ENCODE measurements around the gene FCRLB.
"Not testable (repeated sequence)": the region's sequence is repeated elsewhere in the genome, so short reads cannot be mapped to it uniquely, and the experiment has no call there.

The FCRLB gene, protein sequence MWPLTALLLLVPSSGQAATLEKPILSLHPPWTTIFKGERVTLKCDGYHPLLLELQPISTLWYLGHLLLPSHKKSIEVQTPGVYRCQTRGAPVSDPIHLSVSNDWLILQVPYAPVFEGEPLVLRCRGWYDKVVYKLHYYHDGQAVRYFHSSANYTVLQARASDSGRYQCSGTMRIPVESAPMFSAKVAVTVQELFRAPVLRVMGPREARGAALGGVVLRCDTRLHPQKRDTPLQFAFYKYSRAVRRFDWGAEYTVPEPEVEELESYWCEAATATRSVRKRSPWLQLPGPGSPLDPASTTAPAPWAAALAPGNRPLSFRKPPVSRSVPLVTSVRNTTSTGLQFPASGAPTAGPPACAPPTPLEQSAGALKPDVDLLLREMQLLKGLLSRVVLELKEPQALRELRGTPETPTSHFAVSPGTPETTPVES

GRCh38 chr1:161720956-161721737 is at the start of gene FCRLB:
Gene FCRLB (plus strand): TSS chr1:161721544. CDS start chr1:161722673, 1,129 bp downstream.
- DNase-seq: no peak

GRCh38 chr1:161673437-161673836 is 47.9 kb upstream of the FCRLB start:
- DNase-seq: not testable (repeated sequence)

- not testable (repeated sequence) for DNase-seq
Observed at GRCh38 chr1:161674447-161674846, 46.9 kb upstream of the FCRLB start.

- DNase-seq: not testable (repeated sequence)
Observed at GRCh38 chr1:161674908-161675307, 46.4 kb upstream of the FCRLB start.

- DNase-seq: no peak
Observed at GRCh38 chr1:161676441-161676840, 44.9 kb upstream of the FCRLB start.

GRCh38 chr1:161676958-161677689 is 44.2 kb upstream of the FCRLB start:
- DNase-seq: no peak

DNA sequence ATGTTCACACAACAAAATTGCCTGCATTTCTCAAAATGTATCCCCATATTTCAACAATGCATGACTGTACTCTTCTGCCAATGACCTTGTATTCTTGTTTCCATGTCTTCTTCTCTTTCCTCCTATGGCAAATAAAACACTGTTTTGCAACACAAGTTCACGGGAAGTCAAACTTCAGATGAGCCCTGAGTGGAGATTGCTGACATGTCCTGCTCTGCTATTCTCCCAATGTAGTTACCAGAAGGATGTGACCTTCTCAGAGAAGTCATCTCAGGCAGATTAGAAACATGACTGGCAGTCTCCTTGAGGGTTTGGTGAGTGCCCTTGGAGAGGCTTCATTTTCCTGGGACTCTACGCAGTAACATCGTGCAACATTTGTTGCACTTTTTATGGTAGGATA is 42.8 kb upstream of the FCRLB start:
- no peak for DNase-seq

- no peak for DNase-seq
Observed at GRCh38 chr1:161681879-161682278, 39.5 kb upstream of the FCRLB start.

GRCh38 chr1:161688946-161689345 is 32.4 kb upstream of the FCRLB start:
- no peak for DNase-seq

DNA sequence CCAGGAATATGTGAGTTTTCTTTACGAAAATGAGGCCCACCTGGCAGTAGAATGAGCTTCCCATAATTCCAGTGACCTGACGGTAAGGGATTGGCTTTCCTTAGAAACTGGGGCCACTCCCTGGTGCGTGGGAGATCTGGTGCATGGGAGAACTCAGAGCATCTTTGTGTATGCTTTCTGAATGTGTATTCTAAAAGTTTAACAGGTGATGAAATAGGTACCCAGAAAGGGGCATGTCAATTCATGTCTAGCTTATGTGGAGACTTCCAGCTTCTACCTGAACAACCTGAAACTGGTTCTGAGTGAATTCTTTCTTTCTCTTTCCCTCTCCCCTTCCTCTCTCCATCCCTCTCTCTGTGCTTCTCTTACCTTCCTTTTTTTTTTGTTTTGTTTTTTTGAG is 29.5 kb upstream of the FCRLB start:
- no peak for DNase-seq

GRCh38 chr1:161693020-161693712 is 28.2 kb upstream of the FCRLB start:
- not testable (repeated sequence) for DNase-seq

DNA sequence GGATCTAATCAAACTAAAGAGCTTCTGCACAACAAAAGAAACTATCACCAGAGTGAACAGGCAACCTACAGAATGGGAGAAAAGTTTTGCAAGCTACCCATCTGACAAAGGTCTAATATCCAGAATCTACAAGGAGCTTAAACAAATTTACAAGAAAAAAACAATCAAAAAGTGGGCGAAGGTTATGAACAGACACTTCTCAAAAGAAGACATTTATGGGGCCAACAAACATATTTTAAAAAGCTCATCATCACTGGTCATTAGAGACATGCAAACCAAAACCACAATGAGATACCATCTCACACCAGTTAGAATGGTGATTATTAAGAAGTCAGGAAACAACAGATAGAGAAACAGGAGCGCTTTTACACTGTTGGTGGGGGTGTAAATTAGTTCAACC is 23.0 kb upstream of the FCRLB start:
- not testable (repeated sequence) for DNase-seq

DNA sequence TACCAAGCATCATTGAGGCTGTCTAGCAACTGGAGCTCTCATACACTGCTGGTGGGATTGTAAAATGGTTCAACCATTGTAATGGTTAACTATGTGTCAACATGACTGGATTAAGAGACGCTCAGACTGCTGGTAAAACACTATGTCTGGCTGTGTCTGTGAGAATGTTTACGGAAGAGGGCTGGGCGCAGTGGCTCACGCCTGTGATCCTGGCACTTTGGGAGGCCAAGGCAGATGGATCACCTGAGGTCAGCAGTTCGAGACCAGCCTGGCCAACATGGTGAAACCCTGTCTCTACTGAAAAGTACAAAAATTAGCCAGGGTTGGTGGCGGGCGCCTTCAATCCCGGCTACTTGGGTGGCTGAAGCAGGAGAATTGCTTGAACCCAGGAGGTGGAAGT is 19.1 kb upstream of the FCRLB start:
- peak; percentile 10 to 24 for DNase-seq

DNA sequence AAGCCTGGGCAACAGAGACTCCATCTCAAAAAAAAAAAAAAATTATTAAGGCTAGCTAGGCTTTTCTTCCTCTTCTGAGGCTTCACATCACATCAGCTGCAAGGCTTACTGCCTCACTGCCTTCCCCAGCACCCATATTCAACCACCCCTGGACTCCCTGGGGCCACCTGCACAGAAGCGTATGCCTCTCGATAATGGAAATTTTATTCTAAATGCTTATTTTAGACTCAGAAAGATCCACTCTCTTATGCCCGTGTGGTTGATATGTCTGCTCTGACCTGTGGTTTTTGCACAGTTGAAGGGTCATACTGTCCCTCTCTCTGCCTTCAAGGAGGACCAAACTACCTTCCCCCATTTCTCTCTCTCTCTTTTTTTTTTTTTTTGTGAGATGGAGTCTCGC is 15.8 kb upstream of the FCRLB start:
- DNase-seq: no peak

DNA sequence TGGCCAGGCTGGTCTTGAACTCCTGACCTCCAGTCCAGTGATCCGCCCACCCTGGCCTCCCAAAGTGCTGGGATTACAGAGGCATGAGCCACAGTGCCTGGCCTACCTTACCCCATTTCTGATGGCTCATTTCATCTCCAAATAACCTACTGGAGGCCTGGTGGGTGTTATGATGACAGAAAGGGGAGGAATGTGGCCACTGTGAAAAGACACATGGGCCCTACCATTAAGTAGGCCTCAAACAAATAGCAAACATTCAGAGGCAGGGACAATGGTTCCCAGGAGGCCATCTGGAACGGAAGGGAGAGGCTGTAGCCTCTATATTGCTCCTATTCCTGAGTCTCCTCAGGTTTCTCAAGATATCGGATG is 15.2 kb upstream of the FCRLB start:
- DNase-seq: no peak

GRCh38 chr1:161706482-161707347 is 14.6 kb upstream of the FCRLB start, which contains the start of gene FCRLA:
Gene FCRLA (plus strand): TSS chr1:161707229. CDS start chr1:161707265, 36 bp downstream.
- DNase-seq: no peak

DNA sequence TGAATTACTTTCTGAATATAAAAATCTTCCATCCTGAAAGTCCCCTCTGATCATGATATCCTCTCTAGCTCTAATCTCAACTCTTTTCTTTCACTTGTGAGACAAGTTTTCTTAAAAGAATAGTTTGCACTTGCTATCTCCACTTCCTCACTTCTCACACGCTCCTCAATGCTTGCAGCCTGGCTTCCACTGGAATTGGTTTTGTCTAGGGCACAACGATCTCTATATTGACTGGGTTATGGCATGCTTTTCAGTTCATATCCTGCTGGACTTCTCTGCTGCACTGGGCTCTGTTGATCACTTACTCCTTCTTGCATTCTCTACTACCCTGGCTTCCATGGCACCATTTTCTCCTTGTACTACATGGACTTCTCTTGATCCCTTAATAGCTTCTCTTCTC is 13.8 kb upstream of the FCRLB start:
- no peak for DNase-seq

DNA sequence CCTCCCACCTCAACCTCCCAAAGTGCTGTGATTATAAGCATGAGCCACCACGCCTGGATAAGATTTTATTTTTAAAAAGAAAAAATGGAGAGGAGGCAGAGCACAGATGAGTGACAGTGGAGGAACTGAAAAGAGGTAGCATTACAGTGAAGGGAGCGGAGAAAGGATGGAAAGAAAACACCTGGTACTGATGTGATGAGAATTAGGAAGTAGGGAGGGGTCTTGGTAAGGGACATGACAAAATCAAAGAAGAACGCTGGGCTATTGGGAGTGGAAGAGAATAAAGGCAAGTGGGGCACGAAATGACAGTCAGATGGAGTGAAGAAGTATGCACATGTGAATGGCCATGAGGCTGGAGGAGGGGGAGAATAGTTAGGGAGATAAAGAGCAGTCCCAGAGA is 12.0 kb upstream of the FCRLB start:
- DNase-seq: no peak

GRCh38 chr1:161710560-161710959 is 10.8 kb upstream of the FCRLB start:
- peak in 1 of 2 experiments; percentile 29 for DNase-seq

- DNase-seq: no peak
Observed at GRCh38 chr1:161718559-161719324, 2.6 kb upstream of the FCRLB start.

DNA sequence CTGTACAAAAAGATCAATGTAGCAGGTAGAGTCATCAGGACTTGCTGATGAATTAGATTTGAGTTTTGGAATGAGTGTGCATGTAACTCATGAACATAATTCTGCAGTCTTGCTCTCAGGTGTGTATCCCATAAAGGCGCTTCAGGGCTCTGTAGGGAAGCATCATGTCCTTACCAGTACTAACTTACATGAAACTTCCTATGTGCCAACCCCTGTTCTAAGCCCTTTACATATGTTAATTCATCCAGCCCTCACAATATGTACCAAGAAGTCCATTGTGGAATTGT is 2.1 kb upstream of the FCRLB start:
- DNase-seq: no peak

Data from NCI-H1930 (cell line).